SU-DHL-6 (cell line): Measurements from ENCODE around the gene POPDC2.
"Not testable (repeated sequence)": the region's sequence is repeated elsewhere in the genome, so short reads cannot be mapped to it uniquely, and the experiment has no call there.

Experiments
- H2AFZ ChIP-seq: fragments of 200-600 bp; sonication (generic); 2 replicates; pipeline ENCODE4 v1.6.1; 2014; ENCODE audit warnings: low read depth, mild to moderate bottlenecking, moderate library complexity, mixed read lengths, antibody characterized with exemption, low read length; ENCODE audit not compliant: severe bottlenecking
- H3F3A ChIP-seq: fragments of 200-600 bp; shearing (Covaris generic); 2 replicates; pipeline ENCODE4 v1.6.0; 2016; ENCODE audit warnings: antibody characterized with exemption, mild to moderate bottlenecking; ENCODE audit not compliant: insufficient read depth
- H3K27ac ChIP-seq: fragments of 200-600 bp; sonication (generic); 2 replicates; pipeline ENCODE4 v1.5.1; 2016; ENCODE audit warnings: low read depth, mild to moderate bottlenecking, low read length, moderate library complexity, mixed read lengths
- H3K27me3 ChIP-seq: fragments of 200-600 bp; sonication (generic), shearing (Covaris generic); 2 replicates; pipeline ENCODE4 v1.6.0; 2014; ENCODE audit warnings: mild to moderate bottlenecking, low read length
- H3K36me3 ChIP-seq: fragments of 200-600 bp; sonication (generic); 2 replicates; pipeline ENCODE4 v1.6.1; 2014; ENCODE audit warnings: mild to moderate bottlenecking, low read length, mixed read lengths
- H3K4me2 ChIP-seq: fragments of 300-600, 200-600 bp; shearing (Covaris generic), sonication (generic); 2 replicates; pipeline ENCODE4 v1.6.0; 2014; ENCODE audit warnings: low read length, low read depth, mild to moderate bottlenecking; ENCODE audit not compliant: poor library complexity, severe bottlenecking
- H3K4me3 ChIP-seq: fragments of 200-600 bp; sonication (generic); 2 replicates; pipeline ENCODE4 v1.5.1; 2014; ENCODE audit warnings: antibody characterized with exemption, low read length, mild to moderate bottlenecking, mixed read lengths; ENCODE audit not compliant: insufficient read depth, poor library complexity, severe bottlenecking
- H3K79me2 ChIP-seq: fragments of 200-600 bp; sonication (generic); 2 replicates; pipeline ENCODE4 v1.6.1; 2014; ENCODE audit warnings: mild to moderate bottlenecking, low read length, moderate library complexity; ENCODE audit not compliant: insufficient read depth
- H3K9ac ChIP-seq: fragments of 200-600 bp; sonication (generic); 2 replicates; pipeline ENCODE4 v1.7.0; 2014; ENCODE audit warnings: mild to moderate bottlenecking, low read length
- H3K9me2 ChIP-seq: fragments of 200-600 bp; sonication (generic); replicated peaks from 2 replicates; pipeline ENCODE4 v1.6.1; 2014; ENCODE audit warnings: low read length; ENCODE audit not compliant: insufficient read depth
- H3K9me3 ChIP-seq: fragments of 200-600 bp; sonication (generic); 2 replicates; pipeline ENCODE4 v1.6.1; 2014; ENCODE audit warnings: low read length, mixed read lengths; ENCODE audit not compliant: insufficient read depth
- H4K20me1 ChIP-seq: fragments of 200-600 bp; sonication (generic); 2 replicates; pipeline ENCODE4 v1.6.1; 2014; ENCODE audit warnings: low read depth, mild to moderate bottlenecking, antibody characterized with exemption, low read length, moderate library complexity, mixed read lengths
- CTCF ChIP-seq: fragments of 200-600 bp; sonication (generic); IDR thresholded peaks from one replicate; pipeline ENCODE4 v1.5.1; 2017; ENCODE audit warnings: antibody characterized with exemption, mild to moderate bottlenecking, low read length, moderate library complexity; ENCODE audit not compliant: insufficient read depth, poor library complexity, severe bottlenecking
- EZH2phosphoT487 ChIP-seq: fragments of 200-600 bp; sonication (generic), shearing (Covaris generic); conservative IDR thresholded peaks from 2 replicates; pipeline ENCODE4 v1.6.1; 2018; ENCODE audit warnings: mild to moderate bottlenecking, antibody characterized with exemption, low read length, moderate library complexity, mixed read lengths

Gene POPDC2

DNA sequence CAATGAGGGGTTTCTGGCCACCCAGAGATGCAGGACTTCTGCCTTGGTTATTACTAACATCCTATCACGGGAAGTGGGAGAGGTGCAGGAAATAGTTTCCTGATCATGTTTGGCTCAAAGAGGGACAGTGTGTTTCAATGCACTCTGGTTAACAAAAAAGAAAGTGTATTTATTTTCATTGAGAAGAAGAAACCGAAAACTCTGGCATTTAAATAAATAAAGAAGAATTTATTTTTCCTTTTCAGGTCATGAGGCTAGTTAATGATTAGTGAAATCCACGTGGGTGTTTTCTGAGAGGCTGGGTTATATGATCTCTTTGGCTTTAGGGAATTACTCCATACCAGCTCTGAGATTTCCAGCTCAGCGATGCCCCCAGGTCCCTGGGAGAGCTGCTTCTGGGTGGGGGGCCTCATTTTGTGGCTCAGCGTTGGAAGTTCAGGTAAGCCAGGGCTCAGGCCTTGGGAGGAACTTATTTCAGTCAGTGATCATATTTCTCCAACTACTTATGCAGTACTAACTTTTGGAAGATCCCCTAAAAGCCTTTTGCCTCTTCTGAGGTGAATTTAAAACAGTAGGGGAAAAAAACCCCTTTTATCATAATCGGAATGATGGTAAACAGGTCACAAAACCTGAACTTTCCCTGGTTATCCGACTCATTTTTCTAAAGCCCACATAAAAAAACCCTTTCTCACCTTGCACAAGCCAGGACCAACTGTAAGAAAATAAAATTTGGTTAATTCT lies 62.7 kb downstream of the POPDC2 start, which contains the start of gene PLA1A:
TSS of gene PLA1A (plus strand) at position 338 of the 741 bp plus-strand sequence. CDS start at position 367, 29 bp downstream.
- Histone ChIP-seq H3K79me2 (no peaks in the 10 kb centered on the region), H3K4me3 (no peak within 1 kb of the TSS), H3K4me2 (no peak within 1 kb of the TSS), H3K27me3 (no peaks in the 10 kb centered on the region), H3F3A (no peaks in the 10 kb centered on the region), H3K9me2 (no peaks in the 10 kb centered on the region), H2AFZ (no peak within 1 kb of the TSS), H3K9ac (no peak within 1 kb of the TSS), H4K20me1 (no peaks in the 10 kb centered on the region), H3K9me3 (no peaks in the 10 kb centered on the region), H3K27ac (no peak within 1 kb of the TSS), H3K36me3 (no peaks in the 10 kb centered on the region)
- TF ChIP-seq EZH2phosphoT487 (no peak), CTCF (no peak)

DNA sequence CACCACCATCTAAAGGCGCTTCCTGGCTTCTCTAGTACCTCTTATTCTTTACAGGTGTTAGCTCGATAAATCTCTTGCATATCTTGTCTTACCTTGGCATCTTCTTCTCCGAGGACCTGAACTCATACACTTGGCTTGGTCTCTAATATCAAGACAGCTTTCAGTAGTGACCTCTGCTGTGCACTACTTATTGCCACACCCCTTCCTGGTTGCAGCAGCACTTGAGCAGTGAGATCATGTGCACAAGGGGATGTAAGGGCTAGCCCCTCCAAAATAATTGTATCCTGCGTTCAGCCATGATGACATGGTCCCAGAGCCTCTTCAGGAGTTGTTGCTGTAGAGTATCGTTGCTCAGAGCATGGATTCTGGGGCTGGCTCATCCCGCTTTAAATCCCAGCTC lies 64.0 kb downstream of the POPDC2 start:
- Histone ChIP-seq H4K20me1 (no peaks in the 10 kb centered on the region), H3K79me2 (no peaks in the 10 kb centered on the region)

DNA sequence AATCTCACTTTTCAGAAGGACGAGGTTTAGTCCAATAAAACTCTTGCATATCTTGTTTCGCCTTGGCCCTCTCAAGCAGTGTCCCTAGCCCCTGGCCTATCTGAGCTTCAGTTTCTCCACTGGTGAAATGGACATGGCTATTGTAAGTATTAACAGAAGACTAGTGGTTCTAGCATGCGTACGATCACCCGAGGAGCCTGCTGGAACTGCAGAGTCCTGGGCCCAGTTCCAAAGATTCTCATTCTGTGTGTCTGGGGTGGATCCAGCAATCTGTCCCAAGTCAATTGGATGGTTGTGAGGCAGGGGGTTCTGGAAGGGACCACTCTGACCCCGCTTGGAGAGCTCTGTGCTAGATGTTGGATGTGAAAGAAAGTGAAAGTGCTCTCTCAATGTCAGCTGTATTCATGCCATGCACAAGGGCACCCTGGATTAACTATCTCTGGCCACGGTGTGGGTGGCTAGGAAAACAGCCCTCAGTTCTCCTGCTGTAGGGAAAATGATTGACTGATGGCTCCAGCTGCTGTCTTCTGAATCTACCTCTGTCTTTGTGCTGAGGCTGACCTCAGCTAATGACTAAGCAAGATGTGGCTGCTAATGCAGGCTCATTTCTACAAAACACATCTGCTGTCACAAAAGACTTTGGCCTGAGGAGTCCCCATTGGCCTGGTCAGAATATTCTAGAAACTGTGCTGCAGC lies 64.6 kb downstream of the POPDC2 start:
- no peaks in the 10 kb centered on the region for H3K36me3 ChIP-seq
- no peaks in the 10 kb centered on the region for H3F3A ChIP-seq
- H3K9me2 ChIP-seq, result no peaks in the 10 kb centered on the region
- H3K79me2 ChIP-seq, result no peaks in the 10 kb centered on the region
- TF ChIP-seq CTCF (no peak), EZH2phosphoT487 (no peak)
- no peak overlapping the region for H3K4me3 ChIP-seq
- no peaks in the 10 kb centered on the region for H3K9me3 ChIP-seq
- H3K9ac ChIP-seq, result no peak overlapping the region
- no peak overlapping the region for H3K27ac ChIP-seq
- H2AFZ ChIP-seq, result no peak overlapping the region
- H3K27me3 ChIP-seq, result no peaks in the 10 kb centered on the region
- no peak overlapping the region for H3K4me2 ChIP-seq
- H4K20me1 ChIP-seq, result no peaks in the 10 kb centered on the region

More for the DNA sequence above, 64.0 kb downstream of the POPDC2 start:
- H3K9me3 ChIP-seq, result no peaks in the 10 kb centered on the region
- H3K27me3 ChIP-seq, result no peaks in the 10 kb centered on the region
- no peaks in the 10 kb centered on the region for H3K9me2 ChIP-seq
- no peak for TF ChIP-seq EZH2phosphoT487
- TF ChIP-seq CTCF, result no peak
- H2AFZ ChIP-seq, result no peak overlapping the region
- no peak overlapping the region for H3K4me3 ChIP-seq
- no peaks in the 10 kb centered on the region for H3F3A ChIP-seq
- no peak overlapping the region for H3K4me2 ChIP-seq
- no peak overlapping the region for H3K27ac ChIP-seq
- no peaks in the 10 kb centered on the region for H3K36me3 ChIP-seq
- no peak overlapping the region for H3K9ac ChIP-seq

DNA sequence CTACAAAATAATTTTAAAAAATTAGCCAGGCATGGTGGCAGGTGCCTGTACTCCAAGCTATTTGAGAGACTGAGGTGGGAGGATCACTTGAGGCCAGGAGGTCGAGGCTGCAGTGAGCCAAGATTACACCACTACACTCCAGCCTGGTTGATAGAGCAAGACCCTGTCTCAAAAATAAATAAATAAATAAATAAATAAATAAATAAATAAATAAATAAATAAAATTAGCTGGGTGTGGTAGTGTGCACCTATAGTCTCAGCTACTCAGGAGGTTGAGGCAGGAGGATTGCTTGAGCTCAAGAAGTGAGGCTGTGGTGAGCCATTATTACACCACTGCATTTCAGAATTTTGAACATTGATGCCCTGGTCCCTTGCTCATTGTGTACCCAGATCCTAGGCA lies 65.5 kb downstream of the POPDC2 start:
- not testable (repeated sequence) for H2AFZ ChIP-seq, H4K20me1 ChIP-seq, H3K9me2 ChIP-seq, H3K79me2 ChIP-seq, H3K36me3 ChIP-seq, H3K4me2 ChIP-seq, H3K9me3 ChIP-seq, H3K27ac ChIP-seq, H3K27me3 ChIP-seq, H3K4me3 ChIP-seq, H3K9ac ChIP-seq, H3F3A ChIP-seq
